Gastrocnemius medialis (tissue), 4 donors: Measurements from ENCODE around the gene ATP2A1.

Experiments
- POLR2A ChIP-seq, 2 donors: fragments of 450-650 bp; IDR thresholded peaks; one replicate each; pipeline ENCODE4 v1.6.1; 2017; ENCODE audit warnings: antibody characterized with exemption in 2 of 2, mild to moderate bottlenecking in 2 of 2, moderate library complexity in 2 of 2
- TF ChIP-seq, protein P1 (sequence below), 5 experiments: fragments of 450-650 bp in 3 of 5; fragments of 200-600 bp in 2 of 5; sonication (generic) in 2 of 5; IDR thresholded peaks in 4 of 5; conservative IDR thresholded peaks in 1 of 5; 1 replicate in 4 of 5; 2 replicates in 1 of 5; pipeline ENCODE4 v1.5.1; 2016 to 2019; ENCODE audit warnings: antibody characterized with exemption in 5 of 5, mild to moderate bottlenecking in 3 of 5, moderate library complexity in 3 of 5

DNA sequence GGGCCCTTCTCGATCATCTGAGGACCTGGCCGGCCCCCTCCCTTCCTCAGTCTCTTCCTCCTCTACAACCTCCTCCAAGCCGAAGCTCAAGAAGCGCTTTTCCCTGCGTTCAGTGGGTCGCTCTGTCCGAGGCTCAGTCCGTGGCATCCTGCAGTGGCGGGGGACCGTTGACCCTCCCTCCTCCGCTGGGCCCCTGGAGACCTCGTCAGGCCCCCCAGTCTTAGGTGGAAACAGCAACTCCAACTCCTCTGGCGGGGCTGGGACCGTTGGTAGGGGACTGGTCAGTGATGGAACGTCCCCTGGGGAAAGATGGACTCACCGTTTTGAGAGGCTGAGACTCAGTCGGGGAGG is 11.9 kb upstream of the ATP2A1 start:
- TF ChIP-seq, protein P1, sequence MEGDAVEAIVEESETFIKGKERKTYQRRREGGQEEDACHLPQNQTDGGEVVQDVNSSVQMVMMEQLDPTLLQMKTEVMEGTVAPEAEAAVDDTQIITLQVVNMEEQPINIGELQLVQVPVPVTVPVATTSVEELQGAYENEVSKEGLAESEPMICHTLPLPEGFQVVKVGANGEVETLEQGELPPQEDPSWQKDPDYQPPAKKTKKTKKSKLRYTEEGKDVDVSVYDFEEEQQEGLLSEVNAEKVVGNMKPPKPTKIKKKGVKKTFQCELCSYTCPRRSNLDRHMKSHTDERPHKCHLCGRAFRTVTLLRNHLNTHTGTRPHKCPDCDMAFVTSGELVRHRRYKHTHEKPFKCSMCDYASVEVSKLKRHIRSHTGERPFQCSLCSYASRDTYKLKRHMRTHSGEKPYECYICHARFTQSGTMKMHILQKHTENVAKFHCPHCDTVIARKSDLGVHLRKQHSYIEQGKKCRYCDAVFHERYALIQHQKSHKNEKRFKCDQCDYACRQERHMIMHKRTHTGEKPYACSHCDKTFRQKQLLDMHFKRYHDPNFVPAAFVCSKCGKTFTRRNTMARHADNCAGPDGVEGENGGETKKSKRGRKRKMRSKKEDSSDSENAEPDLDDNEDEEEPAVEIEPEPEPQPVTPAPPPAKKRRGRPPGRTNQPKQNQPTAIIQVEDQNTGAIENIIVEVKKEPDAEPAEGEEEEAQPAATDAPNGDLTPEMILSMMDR (IDR thresholded peaks at IDR 0.05 in 4 of 5, conservative IDR thresholded peaks at IDR 0.05 in 1 of 5): no peak
- no peak for TF ChIP-seq POLR2A (IDR thresholded peaks at IDR 0.05)
